ENCODE results near the gene CLPTM1L. TPM values are rescaled to one million over a fixed set of nuclear protein-coding genes. Genes with fewer than 3 reads are reported as not detected.
"Not testable (repeated sequence)": the region's sequence is repeated elsewhere in the genome, so short reads cannot be mapped to it uniquely, and the experiment has no call there.

Gene CLPTM1L
- total RNA-seq, 1 experiment from 2014 or later: 83.2 TPM

DNA sequence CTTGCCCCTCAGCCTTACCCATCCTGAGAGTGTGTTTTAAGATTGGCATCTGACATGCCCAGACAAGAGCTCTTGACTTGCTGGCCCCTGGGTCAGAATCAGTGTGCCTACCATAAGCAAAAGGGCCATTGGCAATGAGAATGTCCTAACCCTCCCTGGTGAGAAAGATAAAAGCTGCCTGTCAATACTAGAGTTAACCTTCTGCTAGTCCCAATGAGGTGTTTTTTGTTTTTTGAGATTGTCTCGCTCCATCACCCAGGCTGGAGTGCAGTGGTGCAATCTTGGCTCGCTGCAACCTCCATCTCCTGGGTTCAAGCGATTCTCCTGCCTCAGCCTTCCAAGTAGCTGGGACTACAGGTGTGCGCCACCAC, 27.1 kb upstream of the CLPTM1L start:
- H3K9me3 ChIP-seq (replicated peaks); H3K27ac ChIP-seq; H3K4me1 ChIP-seq; H3K27me3 ChIP-seq; H3K4me3 ChIP-seq; DNase-seq; H3K36me3 ChIP-seq: not testable (repeated sequence)

DNA sequence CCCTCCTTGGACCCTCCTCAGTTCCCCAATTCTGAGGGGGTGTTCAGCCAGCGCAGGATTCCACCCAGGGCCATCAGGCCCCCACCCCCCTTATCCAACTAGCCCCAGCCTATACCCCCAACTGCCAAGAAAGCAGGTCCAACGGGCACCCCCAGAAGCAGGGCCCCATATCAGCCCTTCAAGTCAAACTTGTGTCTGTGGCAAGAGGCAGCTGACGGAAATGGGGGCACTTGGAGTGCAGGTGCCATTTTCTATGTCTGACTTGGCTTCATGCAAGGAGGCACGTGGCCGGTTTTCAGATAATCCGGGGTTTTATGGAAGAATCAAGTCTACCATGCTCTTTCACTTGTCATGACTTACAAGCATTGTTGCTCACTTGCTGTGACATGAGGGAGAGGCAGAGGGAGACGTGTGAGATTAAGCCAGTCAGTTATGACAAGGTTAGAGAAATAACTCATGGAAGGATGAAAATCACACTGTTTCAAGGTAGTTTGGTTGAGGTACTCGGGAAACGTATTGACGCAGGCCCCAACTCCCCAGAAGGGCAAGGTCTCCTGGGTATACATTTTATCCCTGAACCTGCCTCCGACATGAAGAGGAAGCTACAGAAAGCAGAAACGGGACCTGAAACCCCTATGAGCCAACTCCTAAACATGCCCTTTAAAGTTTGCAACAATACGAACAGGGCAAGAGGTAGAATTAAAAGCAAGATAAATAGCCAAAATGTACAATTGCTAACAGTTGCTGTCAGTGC, 26.5 kb upstream of the CLPTM1L start:
- Histone ChIP-seq H3K4me1 (no peaks in the 10 kb centered on the region), H3K9me3 (replicated peaks) (no peaks in the 10 kb centered on the region), H3K27ac (no peak overlapping the region), H3K4me3 (no peak overlapping the region), H3K36me3 (no peaks in the 10 kb centered on the region), H3K27me3 (no peaks in the 10 kb centered on the region)
- DNase-seq: no peak

DNA sequence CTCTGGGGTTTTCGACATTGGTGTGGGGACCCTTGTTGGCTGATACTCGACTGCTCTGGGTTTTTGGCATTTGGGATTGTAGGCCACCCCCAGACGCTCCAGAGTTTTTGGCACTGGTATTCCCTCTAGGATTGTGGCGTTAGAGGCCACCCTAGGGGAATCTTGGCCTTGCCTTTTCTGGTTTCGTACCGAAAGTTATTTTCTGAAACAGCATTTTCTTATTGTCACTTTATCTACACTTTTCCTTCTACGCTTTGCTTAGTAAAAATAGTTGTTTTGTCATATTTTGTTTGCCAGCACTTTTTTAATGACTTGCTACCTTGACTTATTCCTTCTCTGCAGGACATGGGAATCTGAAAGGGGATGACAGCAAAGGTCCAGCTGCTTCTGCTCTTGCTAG, 25.1 kb upstream of the CLPTM1L start:
- DNase-seq: no peak
- Histone ChIP-seq H3K4me1 (no peaks in the 10 kb centered on the region), H3K27ac (no peak overlapping the region), H3K4me3 (no peak overlapping the region), H3K9me3 (replicated peaks) (no peaks in the 10 kb centered on the region), H3K27me3 (no peaks in the 10 kb centered on the region), H3K36me3 (no peaks in the 10 kb centered on the region)

DNA sequence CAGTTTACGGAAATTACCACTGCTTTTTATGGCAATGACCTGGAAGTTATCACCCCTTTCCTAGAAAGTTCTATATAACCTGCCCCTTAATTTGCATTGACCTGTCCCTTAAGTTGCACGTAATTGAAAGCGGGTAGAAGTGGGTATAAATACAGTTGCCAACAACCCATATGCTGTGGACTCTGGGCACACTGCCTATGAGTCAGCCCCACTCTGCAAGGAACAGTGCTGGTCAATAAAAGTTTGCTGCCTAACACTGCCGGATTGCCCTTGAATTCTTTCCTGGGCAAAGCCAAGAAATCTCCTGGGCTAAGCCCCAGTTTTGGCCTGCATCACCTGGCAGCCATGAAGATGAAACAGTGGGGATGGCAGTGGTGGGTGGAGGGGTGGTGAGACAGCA, 23.9 kb upstream of the CLPTM1L start:
- H3K9me3 ChIP-seq (replicated peaks): no peaks in the 10 kb centered on the region
- no peaks in the 10 kb centered on the region for H3K27me3 ChIP-seq
- no peak overlapping the region for H3K4me3 ChIP-seq
- H3K4me1 ChIP-seq: no peaks in the 10 kb centered on the region
- H3K36me3 ChIP-seq: no peaks in the 10 kb centered on the region
- no peak overlapping the region for H3K27ac ChIP-seq
- no peak for DNase-seq

DNA sequence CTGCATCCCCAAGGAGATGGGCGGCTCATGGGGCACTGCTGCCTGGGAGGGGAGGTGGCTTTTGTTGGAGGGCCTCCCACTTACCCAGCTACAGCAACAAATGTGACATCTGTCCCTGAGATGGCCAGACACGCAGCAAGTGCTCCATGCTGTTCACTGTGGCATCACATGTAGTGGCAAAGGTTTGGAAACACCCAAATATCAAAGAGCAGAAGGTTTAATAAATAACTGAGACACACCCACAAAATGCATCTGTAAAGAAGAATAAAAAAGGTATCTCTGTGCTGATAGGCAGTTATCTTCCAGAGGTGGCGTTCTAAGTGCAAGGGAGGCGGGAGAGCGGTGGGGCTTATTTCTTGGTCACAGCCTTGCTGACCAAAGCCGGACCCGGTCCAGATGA, 23.3 kb upstream of the CLPTM1L start:
- Histone ChIP-seq H3K27me3 (no peaks in the 10 kb centered on the region), H3K27ac (no peak overlapping the region), H3K36me3 (no peaks in the 10 kb centered on the region), H3K9me3 (replicated peaks) (no peaks in the 10 kb centered on the region), H3K4me3 (no peak overlapping the region), H3K4me1 (no peaks in the 10 kb centered on the region)
- no peak for DNase-seq

DNA sequence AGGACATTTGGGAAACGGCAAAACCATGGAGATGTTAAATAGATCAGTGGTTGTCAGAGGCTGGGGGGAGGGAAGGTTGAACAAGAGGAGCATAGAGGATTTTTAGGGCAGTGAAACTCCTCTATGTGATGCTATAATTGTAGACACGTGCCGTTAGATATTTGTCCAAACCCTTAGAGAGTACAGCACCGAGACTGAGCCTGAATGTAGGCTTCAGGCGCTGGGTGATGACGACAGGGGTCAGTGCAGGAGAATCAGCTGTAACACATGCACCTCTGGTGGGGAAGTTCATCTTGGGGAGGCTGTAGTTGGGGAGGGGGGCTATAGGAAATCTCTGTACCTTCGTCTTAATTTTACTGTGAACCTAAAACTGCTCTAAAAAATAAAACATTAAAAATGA, 22.2 kb upstream of the CLPTM1L start:
- no peaks in the 10 kb centered on the region for H3K4me1 ChIP-seq
- no peak overlapping the region for H3K27ac ChIP-seq
- no peaks in the 10 kb centered on the region for H3K36me3 ChIP-seq
- no peaks in the 10 kb centered on the region for H3K9me3 ChIP-seq (replicated peaks)
- H3K4me3 ChIP-seq: no peak overlapping the region
- no peak for DNase-seq
- no peaks in the 10 kb centered on the region for H3K27me3 ChIP-seq

DNA sequence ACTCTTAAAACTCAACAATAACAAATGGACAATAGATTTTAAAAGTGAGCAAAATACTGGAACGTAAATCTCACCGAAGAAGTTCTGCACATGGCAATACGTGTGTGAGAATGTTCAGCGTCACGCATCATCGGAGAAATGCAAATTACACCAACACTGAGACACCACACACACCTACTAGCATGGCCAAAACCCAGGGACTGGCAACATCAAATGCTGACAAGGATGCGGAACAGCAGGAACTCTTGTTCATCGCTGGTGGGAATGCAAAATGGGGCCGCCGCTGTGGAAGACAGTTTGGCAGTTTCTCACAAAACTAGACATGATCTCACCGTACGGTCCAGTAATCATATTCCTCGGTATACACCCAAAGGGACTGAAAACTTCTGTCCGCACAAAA, 21.6 kb upstream of the CLPTM1L start:
- Histone ChIP-seq H3K4me3 (no peak overlapping the region), H3K4me1 (no peaks in the 10 kb centered on the region), H3K27ac (no peak overlapping the region), H3K27me3 (no peaks in the 10 kb centered on the region), H3K9me3 (replicated peaks) (no peaks in the 10 kb centered on the region), H3K36me3 (no peaks in the 10 kb centered on the region)
- no peak for DNase-seq

DNA sequence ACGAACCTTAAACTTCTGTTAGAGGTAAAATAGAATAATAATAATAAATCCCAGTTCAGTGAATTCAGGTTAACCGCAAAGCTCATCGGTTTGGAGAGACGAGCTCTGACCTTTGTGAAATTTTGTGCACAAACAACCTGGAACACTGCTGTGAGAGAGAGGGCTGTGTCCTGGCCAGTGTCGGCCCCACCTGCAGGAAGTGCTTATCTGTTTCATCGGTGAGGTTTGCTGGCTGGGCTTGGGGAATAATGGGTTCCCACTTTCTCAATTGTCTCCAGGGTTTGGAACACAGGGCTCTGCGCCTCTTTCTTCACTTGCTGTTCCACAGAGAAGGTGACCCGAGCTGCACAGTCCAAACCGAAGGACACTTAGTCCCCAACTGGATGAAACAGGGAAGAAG, 19.3 kb upstream of the CLPTM1L start:
- Histone ChIP-seq H3K4me3 (no peak overlapping the region), H3K9me3 (replicated peaks) (no peaks in the 10 kb centered on the region), H3K4me1 (no peaks in the 10 kb centered on the region), H3K27ac (no peak overlapping the region), H3K36me3 (no peaks in the 10 kb centered on the region), H3K27me3 (no peaks in the 10 kb centered on the region)
- DNase-seq: no peak

DNA sequence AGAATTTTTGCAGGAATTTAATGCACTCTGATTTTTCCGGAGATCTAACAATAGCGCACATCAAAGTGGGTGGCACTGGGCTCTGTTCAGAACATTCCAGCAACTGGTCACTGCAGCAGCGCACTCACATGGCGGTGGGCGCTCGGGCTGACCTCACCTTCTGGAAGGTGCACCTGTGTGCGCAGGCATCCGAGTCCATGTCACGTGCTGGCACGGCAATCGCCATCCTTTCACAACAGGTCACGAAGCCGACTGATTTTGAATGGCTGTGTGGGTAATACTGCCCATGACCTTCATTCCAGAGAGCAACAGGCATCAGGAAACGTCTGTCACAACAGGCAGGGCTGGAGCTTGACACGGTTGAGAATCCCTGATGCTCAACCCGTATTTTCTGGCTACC, 18.7 kb upstream of the CLPTM1L start:
- Histone ChIP-seq H3K4me1 (no peaks in the 10 kb centered on the region), H3K27me3 (no peaks in the 10 kb centered on the region), H3K36me3 (no peaks in the 10 kb centered on the region), H3K4me3 (no peak overlapping the region), H3K9me3 (replicated peaks) (no peaks in the 10 kb centered on the region), H3K27ac (no peak overlapping the region)
- no peak for DNase-seq

DNA sequence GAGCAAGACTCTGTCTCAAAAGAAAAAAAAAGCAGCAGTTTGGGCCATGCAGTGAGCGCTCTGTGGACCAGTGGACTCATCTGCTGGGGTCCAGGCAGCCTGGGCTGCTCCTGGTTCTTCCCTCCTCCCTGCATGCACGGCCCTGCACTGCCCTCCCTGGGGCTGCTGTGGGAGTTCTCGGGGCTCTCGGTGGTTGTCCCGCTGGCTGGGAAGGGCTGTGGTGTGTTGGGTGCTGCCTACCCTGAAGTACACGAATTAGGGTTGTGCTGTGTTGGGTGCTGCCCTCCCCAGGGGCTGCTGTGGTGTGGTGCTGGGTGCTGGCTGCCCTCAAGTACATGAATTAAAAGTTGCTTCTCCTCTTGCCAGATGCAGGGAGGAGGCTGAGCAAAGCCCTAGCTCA, 18.3 kb upstream of the CLPTM1L start:
- H3K4me1 ChIP-seq: no peaks in the 10 kb centered on the region
- no peak overlapping the region for H3K4me3 ChIP-seq
- no peaks in the 10 kb centered on the region for H3K9me3 ChIP-seq (replicated peaks)
- H3K27me3 ChIP-seq: no peaks in the 10 kb centered on the region
- no peak overlapping the region for H3K27ac ChIP-seq
- no peak for DNase-seq
- H3K36me3 ChIP-seq: no peaks in the 10 kb centered on the region

DNA sequence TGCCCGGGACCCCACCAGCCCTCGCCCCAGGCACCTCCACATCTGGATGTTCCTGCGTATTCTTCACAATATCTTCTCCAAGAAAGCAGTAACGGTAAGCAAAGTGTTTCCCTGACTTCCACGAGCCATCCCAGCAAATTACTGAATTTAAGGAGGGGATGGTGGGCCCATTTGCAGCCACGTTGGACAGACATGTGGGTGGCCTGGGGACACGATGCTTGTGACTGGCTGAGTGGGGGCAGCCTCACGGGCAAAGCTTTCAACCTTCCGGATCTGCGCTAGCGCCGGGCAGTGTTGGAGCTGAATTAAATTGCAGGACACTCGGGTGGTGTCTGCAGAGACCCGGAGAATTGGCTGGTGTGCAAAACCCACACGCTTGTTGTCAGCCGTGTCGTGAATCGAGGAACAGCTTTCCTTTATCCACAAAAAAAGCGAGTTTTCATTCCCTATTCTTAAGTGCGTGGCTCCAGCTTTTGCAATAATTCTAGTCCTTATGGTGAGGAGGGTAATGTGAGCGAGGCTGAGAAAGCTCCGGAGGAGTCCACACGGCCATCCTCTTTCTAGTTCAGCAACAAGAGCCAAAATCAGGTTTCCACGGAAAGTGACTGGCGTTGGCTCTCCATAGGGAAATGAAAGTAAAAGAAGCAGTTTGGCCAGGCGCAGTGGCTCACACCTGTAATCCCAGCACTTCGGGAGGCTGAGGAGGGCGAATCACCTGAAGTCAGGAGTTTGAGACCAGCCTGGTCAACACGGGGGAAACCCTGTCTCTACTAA, 17.5 kb upstream of the CLPTM1L start:
- Histone ChIP-seq H3K27ac (no peak overlapping the region), H3K36me3 (no peaks in the 10 kb centered on the region), H3K9me3 (replicated peaks) (no peaks in the 10 kb centered on the region), H3K4me3 (no peak overlapping the region), H3K4me1 (no peaks in the 10 kb centered on the region), H3K27me3 (no peaks in the 10 kb centered on the region)
- no peak for DNase-seq

DNA sequence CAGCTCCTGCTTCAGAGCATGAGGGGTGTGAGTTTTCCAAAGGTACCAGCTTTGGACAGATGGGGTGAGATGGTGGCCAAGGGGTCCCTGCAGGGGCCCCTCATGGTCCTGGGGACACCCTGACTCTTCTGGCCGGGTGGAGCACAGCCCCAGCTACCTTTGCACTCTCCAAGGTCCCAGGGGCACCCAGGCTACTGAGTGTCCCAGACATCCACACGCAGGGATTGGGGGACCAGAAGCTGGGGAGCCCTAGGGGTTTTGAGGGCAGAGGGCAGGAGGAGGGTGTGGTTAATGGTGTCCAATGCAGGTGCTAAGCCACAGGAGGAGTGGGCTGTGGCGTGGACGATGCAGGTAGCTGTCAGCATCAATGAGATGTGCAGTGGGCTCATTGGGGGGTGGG, 16.0 kb upstream of the CLPTM1L start:
- Histone ChIP-seq H3K4me1 (no peaks in the 10 kb centered on the region), H3K4me3 (no peak overlapping the region), H3K27ac (no peak overlapping the region), H3K9me3 (replicated peaks) (no peaks in the 10 kb centered on the region), H3K27me3 (no peaks in the 10 kb centered on the region), H3K36me3 (no peaks in the 10 kb centered on the region)
- no peak for DNase-seq

DNA sequence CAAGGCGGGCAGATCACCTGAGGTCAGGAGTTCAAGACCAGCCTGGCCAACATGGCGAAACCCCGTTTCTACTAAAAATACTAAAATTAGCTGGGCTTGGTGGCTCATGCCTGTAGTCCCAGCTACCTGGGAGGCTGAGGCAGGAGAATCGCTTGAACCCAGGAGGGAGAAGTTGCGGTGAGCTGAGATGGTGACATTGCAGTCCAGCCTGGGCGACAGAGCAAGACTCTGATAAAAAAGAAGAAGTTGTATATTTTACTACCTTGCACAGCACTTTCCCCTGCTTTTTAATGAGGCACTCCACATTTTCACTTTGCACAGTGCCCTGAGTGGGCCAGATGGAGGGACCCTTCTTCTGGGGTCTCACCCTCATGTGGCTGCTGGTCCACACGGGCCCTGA, 15.5 kb upstream of the CLPTM1L start:
- DNase-seq; H3K27ac ChIP-seq; H3K36me3 ChIP-seq; H3K27me3 ChIP-seq; H3K4me1 ChIP-seq; H3K9me3 ChIP-seq (replicated peaks); H3K4me3 ChIP-seq: not testable (repeated sequence)

DNA sequence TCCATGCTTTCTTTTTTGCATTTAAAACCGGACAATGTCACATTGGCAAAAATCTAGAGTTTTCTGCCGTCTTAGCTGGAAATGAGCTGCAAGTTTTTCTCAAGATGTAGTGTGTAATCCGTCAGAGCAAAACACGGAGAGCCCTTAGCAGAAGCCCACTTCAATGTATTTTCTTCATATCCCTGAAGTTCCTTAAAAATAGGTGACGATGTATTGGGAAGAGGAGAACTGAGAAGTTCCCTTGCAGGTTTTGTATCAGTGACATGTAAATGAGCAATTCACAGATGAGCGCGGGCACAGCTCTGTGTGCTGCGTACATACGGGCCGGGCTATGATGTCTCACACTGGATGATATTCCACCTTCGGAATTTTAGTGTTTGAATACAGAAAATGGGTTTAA, 14.8 kb upstream of the CLPTM1L start:
- Histone ChIP-seq H3K27ac (no peak overlapping the region), H3K27me3 (no peaks in the 10 kb centered on the region), H3K4me3 (no peak overlapping the region)

DNA sequence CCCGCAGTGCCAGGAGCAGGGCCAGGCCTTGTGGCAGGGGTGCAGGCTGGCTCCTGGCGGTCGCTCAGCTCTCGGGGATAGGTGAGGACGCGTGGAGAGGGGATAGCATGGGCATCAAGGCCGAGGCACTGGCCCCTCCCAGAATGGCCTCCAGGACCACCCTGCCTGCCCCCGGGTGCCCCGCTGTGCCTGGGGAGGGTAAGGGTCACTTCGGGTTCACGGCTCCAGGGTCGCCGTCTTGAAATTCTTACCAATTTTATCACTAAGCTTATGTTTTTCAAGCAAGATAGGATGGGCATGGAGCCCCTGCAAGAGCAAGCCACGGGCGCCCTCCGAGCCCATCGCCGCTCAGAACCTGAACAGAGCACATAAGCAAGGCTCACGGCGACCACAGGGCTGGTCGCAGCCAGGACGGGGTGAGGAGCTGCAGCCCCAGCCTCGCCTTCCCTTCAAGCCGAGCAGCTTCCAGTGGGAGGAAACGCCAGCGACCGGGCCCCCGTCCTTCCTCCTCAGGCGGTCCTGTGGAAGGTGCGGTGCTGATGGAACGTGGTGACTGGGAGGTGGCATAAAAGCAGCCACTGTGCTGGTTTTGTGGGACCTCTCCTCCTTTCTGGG, 14.2 kb upstream of the CLPTM1L start:
- Histone ChIP-seq H3K4me3 (no peak overlapping the region), H3K36me3 (no peaks in the 10 kb centered on the region), H3K9me3 (replicated peaks) (no peaks in the 10 kb centered on the region), H3K27ac (no peak overlapping the region), H3K27me3 (no peaks in the 10 kb centered on the region), H3K4me1 (no peaks in the 10 kb centered on the region)
- no peak for DNase-seq

More for the DNA sequence above, 14.8 kb upstream of the CLPTM1L start:
- H3K9me3 ChIP-seq (replicated peaks): no peaks in the 10 kb centered on the region
- no peaks in the 10 kb centered on the region for H3K36me3 ChIP-seq
- DNase-seq: no peak
- no peaks in the 10 kb centered on the region for H3K4me1 ChIP-seq

DNA sequence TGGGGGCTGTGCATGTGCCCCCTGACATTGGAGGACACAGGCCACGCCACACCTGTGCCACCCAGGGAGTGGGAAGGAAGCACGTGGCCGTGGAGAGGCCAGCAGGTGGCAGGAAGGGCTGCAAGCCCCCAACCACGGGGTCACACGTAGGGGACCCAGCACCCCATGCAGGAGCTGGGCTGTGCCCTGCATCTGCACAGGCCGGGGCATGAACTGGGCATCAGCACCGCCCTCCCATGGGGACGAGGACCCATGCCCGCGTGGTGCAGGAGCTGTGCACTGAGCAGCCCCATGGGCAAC, 13.8 kb upstream of the CLPTM1L start:
- no peak overlapping the region for H3K4me3 ChIP-seq
- H3K36me3 ChIP-seq: no peaks in the 10 kb centered on the region
- DNase-seq: no peak
- no peaks in the 10 kb centered on the region for H3K9me3 ChIP-seq (replicated peaks)
- H3K27me3 ChIP-seq: no peaks in the 10 kb centered on the region
- H3K27ac ChIP-seq: no peak overlapping the region
- no peaks in the 10 kb centered on the region for H3K4me1 ChIP-seq
